Activated CD4-positive, alpha-beta T cell treated with anti-CD3 and anti-CD28 coated beads, Interleukin-2, amount 50 U/mL, for 16 hours (primary cell): Measurements from ENCODE around the gene TUSC2.
A peak's percentile ranks its signal among the peaks of the same experiment; 100 is the strongest.

Source experiments
- DNase-seq: peaks from one replicate; pipeline ENCODE4 v3.0.0-alpha.2; 2020

Gene TUSC2, protein sequence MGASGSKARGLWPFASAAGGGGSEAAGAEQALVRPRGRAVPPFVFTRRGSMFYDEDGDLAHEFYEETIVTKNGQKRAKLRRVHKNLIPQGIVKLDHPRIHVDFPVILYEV

DNA sequence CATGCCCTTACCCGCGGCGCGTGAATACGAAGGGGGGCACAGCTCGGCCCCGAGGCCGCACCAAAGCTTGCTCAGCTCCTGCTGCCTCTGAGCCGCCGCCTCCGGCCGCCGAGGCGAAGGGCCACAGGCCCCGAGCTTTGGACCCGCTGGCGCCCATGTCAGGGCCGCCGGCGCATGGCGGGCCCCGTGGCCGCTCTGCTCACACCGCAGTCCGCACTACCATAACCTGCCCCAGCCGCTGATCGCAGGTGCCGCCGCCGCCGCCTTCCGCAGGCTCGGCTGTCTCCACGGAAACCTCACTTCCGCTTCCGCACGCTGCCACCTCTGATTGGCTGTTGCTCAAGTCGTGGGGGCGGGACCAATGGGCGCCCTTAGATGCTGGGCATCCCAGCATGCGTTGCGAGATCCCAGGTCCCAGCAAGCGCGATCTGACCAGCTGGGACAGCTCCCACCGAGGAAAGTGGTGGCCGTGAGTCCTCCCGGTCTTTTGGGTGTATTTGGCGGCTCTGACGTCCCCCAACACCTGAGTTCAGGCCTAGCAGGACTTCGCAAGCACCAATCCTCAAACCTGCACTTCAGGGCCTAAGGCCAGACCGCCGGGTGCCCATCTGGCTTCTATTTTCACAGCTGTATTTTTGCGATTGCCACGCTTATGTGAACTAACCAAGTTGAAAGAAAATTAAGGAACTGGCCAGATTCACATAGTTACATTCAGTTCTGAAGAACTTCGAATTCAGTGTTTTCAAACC lies at the start of gene TUSC2:
TUSC2 (minus strand) TSS at position 281 of the 749 bp plus-strand sequence; CDS start at position 157, 124 bp downstream.
- DNase-seq, result peak; percentile 97

- DNase-seq, result no peak
Observed at GRCh38 chr3:50375258-50375931, 47.4 kb upstream of the TUSC2 start.

- no peak for DNase-seq
Observed at GRCh38 chr3:50374363-50375257, 46.6 kb upstream of the TUSC2 start.

GRCh38 chr3:50373146-50374051 lies 45.4 kb upstream of the TUSC2 start:
- DNase-seq, result no peak

GRCh38 chr3:50372349-50372748 lies 44.3 kb upstream of the TUSC2 start:
- no peak for DNase-seq

DNA sequence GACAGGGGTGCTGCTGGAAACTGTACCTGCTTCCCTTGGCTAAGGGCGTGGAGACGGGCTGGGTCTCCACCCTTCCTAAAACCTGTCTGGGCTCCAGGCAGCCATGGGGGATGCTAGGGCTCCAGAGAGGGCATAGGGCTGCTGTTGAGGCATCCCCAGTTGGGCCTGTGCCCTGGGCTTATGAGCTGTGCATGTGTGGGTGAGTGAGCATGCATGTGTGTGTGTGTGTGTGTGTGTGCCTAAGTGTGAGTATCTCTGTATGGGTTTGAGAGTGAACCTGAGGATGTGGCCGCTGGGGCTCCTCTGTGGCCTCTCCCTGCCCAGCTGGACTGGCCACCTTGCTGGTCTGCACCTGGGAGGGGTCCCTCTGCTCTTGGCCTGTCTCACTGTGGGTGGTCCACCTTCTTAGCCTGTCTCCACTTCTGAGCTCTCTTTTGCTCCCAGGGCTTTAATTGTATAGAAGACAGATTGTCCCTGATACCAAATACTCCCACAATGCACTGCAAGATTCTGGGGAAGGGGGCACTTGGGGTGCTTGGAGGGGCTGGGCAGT lies 43.2 kb upstream of the TUSC2 start:
- no peak for DNase-seq

DNA sequence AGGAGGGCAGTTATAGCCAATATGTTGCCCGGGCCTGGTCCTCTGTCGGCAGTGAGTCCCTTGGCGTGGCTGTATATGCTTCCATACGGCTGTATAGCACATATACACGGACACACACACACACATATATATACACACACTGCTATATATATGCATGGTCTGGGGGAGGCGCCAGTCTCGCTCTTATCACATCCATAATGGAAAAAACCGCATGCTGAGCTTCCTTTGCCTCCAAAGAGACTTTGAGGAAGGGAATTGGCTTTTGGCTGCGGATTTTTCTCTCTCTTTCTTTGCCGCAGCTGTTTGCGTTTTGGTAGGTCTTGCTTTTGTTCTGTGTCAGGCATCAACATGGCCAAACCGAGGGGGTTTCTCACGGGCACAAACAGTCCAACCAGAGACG lies 42.6 kb upstream of the TUSC2 start:
- no peak for DNase-seq

GRCh38 chr3:50369012-50369670 lies 41.1 kb upstream of the TUSC2 start:
- DNase-seq, result no peak

GRCh38 chr3:50365842-50366220 lies 37.8 kb upstream of the TUSC2 start:
- no peak for DNase-seq

GRCh38 chr3:50365080-50365841 lies 37.2 kb upstream of the TUSC2 start:
- DNase-seq, result peak; percentile 94

- no peak for DNase-seq
Observed at GRCh38 chr3:50364573-50365079, 36.6 kb upstream of the TUSC2 start.

GRCh38 chr3:50359760-50360110 lies 31.7 kb upstream of the TUSC2 start:
- DNase-seq, result no peak

DNA sequence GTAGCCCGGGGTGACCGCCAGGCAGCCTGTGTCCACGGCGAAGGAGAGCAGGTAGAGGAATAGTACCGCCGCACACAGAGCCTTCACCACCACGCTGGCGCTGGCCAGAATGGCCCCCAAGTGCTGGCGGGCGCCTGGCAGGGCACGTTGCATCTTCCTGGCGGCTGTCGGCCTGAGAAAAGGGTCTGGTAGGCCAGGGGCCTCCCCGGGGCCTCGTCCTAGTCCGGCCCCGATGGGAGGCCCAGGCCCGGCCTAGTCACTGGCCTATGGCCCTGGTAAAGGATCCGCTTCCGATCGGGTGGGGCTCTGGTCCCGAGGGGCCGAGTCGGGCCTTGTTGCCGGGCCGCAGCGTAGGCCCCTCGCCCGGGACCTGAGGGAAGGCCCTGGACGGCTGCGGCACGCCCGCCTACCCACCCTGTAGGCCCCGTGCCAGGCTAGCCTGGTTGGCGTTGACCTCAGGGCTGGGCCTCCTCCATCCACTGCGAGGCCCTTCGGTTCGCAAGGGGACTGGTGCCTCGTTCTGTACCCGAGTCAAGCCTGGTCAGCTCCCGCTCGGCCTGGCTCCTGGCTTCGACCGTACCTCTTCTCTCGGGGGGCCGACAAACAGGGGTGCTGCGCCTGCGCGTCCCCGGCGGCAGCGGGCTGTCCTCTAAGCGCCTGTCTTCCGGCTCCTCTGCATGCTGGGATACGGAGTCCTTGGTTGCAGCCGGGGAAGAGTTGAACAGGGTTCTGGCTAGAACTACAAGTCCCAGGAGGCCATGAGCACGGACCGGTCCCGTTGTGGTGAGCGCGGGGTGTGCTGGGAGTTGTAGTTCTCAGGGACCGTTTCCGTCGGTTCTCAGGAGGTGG lies 31.1 kb upstream of the TUSC2 start, which contains the start of gene TMEM115:
TMEM115 (minus strand) TSS at position 611 of the 849 bp plus-strand sequence; CDS start at position 153, 458 bp downstream.
- peak; percentile 99 for DNase-seq

DNA sequence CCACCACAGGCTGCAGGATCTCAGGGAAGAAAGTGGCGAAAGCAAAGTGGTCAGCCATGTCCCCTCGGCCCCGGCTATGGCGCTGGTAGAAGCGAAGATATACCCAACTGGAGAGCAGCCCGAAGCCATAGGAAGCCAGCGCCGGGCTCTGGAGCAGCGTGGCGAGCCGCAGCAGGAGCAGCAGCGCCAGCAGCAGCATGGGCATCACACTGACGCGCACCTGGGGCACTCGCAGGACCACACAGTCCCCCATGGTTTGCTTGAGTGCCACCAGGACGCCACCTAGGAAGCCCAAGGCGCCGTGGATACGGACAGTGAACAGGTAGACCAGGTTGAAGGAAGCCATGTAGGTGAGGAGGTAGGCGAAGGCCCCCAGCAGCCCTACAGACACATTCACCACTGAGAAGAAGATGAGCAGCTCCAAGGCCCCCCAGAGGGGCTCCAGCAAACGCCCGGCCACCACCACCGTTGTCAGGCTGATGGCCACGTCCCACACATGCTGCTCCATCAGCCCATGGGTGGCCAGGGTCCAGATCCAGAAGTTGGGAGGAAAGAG lies 30.4 kb upstream of the TUSC2 start:
- no peak for DNase-seq

GRCh38 chr3:50357481-50357880 lies 29.5 kb upstream of the TUSC2 start:
- DNase-seq, result no peak

GRCh38 chr3:50356553-50356952 lies 28.5 kb upstream of the TUSC2 start:
- DNase-seq, result no peak

- DNase-seq, result no peak
Observed at GRCh38 chr3:50355829-50356552, 28.0 kb upstream of the TUSC2 start.

DNA sequence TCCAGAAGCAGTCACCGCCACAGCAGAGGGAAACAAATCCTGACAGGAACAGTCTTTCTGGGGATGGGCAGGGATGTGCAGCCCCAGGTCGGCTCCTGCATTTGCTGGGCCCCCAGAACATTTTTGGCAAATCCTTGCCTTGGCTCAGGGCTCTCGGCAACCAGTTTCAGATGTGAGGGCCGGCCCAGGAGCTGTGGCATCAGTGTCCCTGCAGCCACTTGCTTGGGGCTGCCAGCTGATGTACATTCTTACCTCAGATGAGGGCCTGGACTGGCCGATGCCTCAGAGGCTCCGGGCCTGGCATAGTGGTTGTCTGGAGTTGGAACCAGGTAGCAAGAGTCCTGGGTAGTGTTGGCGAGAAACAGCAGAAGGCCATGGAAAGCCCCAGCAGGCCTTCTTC lies 26.8 kb upstream of the TUSC2 start:
- no peak for DNase-seq
